Right cardiac atrium (tissue), 5 donors: Measurements from ENCODE around the gene DNAI4. TPM values are rescaled to one million over a fixed set of nuclear protein-coding genes. Genes with fewer than 3 reads are reported as not detected.
"Not testable (repeated sequence)": the region's sequence is repeated elsewhere in the genome, so short reads cannot be mapped to it uniquely, and the experiment has no call there.

Experiments
- ATAC-seq, 2 donors: fragments of 200-7000 bp; cut with Tn5 transposase; one replicate each; pipeline versions ENCODE4 v1.8.0 to v1.9.1; 2020; ENCODE audit warnings: moderate library complexity in 2 of 2, mild to moderate bottlenecking in 1 of 2
- DNase-seq, 3 donors: peaks; one replicate each; pipeline ENCODE4 v3.0.0-alpha.2; 2020
- H3K27ac ChIP-seq: one replicate; pipeline ENCODE4 v1.5.1; 2013; ENCODE audit warnings: mild to moderate bottlenecking, low read length, control low read depth, moderate library complexity
- H3K27me3 ChIP-seq: one replicate; pipeline ENCODE4 v1.6.1; 2013; ENCODE audit not compliant: control insufficient read depth, insufficient read depth
- H3K4me1 ChIP-seq: one replicate; pipeline ENCODE4 v1.6.1; 2013; ENCODE audit warnings: low read length; ENCODE audit not compliant: control insufficient read depth, insufficient read depth
- H3K4me3 ChIP-seq: one replicate; pipeline ENCODE4 v1.5.1; 2013; ENCODE audit warnings: low read length, control low read depth
- H3K9me3 ChIP-seq: one replicate; pipeline ENCODE4 v1.6.1; 2013; ENCODE audit warnings: low read length; ENCODE audit not compliant: control insufficient read depth
- WGBS: extraction: QIAGEN DNeasy Blood & Tissue Kit; methylation state at CpG from one replicate; pipeline ENCODE4 v1.1.7; 2013; 5-methylcytosine and 5-hydroxymethylcytosine counted together
- intact Hi-C, 4 donors: fragments of 100-400 bp; cut with DNase I; formaldehyde crosslinking; loops; one replicate each; pipeline versions ENCODE4 v1.11.0 to v1.14.0; 2022 to 2023
- polyA plus RNA-seq: library from polyadenylated mRNA; stranded (reverse); fragments of 200-250 nt; gene quantifications from one replicate; pipeline ENCODE4 v1.2.3, GENCODE V29; 2013
- total RNA-seq, 4 donors: library from RNA; stranded (reverse); fragmentation: NEBNext Ultra II Directional; extraction: Animal tissue kit (Norgen Biotek cat#: 25700); gene quantifications; one replicate each; pipeline ENCODE4 v1.2.1, GENCODE V29; 2021
- donor health status: healthy with polysubstance abuse.
- donor health status: DM: no; HTN: yes; CAD: no.
- donor health status: DM: no; HTN: no; CAD: no.
- donor health status: DM: no; HTN: yes; CAD: no; lungs with severe emphysema.
- donor health status: DM: yes; HTN: yes; CAD: no.

DNAI4 gene
- total and polyA plus RNA-seq, 5 donors: 1.8 to 27.0 (median 21.3) TPM

DNA sequence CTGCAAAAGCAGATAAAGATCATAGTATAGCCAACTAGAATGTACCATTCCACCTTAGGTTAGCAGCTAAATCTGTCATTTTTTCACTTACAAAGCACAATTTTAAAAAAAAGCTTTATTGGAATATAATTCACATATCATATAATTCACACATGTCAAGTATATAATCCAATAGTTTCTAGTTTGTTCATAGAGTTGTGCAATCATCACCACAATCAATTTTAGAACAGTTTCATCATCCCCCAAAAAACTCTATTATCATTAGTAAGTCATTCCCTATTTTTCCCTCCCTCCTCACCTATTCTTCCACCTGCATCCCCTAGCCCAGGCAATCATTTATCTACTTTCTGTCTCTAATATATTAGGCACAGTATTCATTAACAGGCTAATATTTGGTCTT is 91.5 kb downstream of the DNAI4 start:
- no peaks in the 10 kb centered on the region for H3K27me3 ChIP-seq
- no peak overlapping the region for H3K4me3 ChIP-seq
- no peak for DNase-seq
- H3K4me1 ChIP-seq: no peaks in the 10 kb centered on the region
- no peak overlapping the region for H3K27ac ChIP-seq
- intact Hi-C loops: no loop called here
- H3K9me3 ChIP-seq: no peaks in the 10 kb centered on the region
- ATAC-seq: no peak

- Histone ChIP-seq H3K4me3 (no peak overlapping the region), H3K9me3 (no peaks in the 10 kb centered on the region), H3K27me3 (no peaks in the 10 kb centered on the region), H3K27ac (no peak overlapping the region), H3K4me1 (no peaks in the 10 kb centered on the region)
- no peak for ATAC-seq
- intact Hi-C loops: no loop called here
- 76% methylated on average over 3 of the region's 3 CpGs for WGBS
- no peak for DNase-seq
Measured at GRCh38 chr1:66831529-66832239, 93.0 kb downstream of the DNAI4 start.

DNA sequence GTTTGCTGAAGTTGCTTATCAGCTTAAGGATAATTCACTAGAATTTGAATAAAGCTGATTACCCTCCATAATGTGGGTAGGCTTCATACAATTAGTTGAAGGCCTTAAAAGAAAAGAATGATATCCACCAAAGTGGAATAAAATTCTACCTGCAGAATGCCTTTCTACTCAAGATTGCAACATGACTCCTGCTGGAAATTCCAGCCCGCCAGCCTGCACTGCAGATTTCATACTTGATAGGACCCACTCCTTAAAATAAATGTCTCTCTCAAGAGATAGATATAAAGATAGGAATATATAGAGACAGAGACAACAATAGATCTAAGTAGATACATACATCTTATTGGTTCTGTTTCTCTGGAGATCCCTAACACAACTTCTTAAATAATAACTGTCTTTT is 99.9 kb downstream of the DNAI4 start:
- no peaks in the 10 kb centered on the region for H3K9me3 ChIP-seq
- 94% methylated on average over 1 of the region's 1 CpG for WGBS
- H3K27me3 ChIP-seq: no peaks in the 10 kb centered on the region
- H3K4me1 ChIP-seq: no peaks in the 10 kb centered on the region
- no peak overlapping the region for H3K27ac ChIP-seq
- H3K4me3 ChIP-seq: no peak overlapping the region
- intact Hi-C loops: no loop called here
- DNase-seq (no peak), ATAC-seq (no peak)

GRCh38 chr1:66809736-66810326 is 114.8 kb downstream of the DNAI4 start:
- no peak for DNase-seq
- WGBS: 49% methylated on average over 1 of the region's 1 CpG
- intact Hi-C loops: no loop called here
- Histone ChIP-seq H3K27me3 (no peaks in the 10 kb centered on the region), H3K9me3 (no peaks in the 10 kb centered on the region), H3K4me1 (no peaks in the 10 kb centered on the region), H3K4me3 (no peak overlapping the region), H3K27ac (no peak overlapping the region)
- no peak for ATAC-seq

DNA sequence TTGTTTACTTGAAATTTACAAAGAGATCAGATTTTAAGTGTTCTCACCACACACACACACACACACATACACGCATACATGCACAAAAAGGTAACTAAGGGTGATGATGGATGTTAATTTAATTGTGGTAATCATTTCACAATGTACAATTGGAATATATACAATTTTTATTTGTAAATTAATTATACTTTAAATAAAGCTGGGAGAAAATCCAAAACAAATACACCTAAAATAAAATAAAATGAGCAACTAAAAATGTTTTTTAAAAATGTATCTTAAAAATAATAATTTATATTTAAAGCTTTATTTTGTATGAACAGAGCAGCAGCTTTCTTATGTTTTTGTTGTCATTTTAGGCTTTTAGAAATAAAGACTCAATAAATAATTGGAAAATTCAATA is 115.4 kb downstream of the DNAI4 start:
- ATAC-seq: no peak
- 92% methylated on average over 1 of the region's 1 CpG for WGBS

GRCh38 chr1:66795839-66796238 is 128.8 kb downstream of the DNAI4 start:
- WGBS: 88% methylated on average over 2 of the region's 2 CpGs
- H3K27ac ChIP-seq, H3K27me3 ChIP-seq, intact Hi-C loops, H3K9me3 ChIP-seq, DNase-seq, ATAC-seq, H3K4me1 ChIP-seq, H3K4me3 ChIP-seq: not testable (repeated sequence)

More for the DNA sequence above, 115.4 kb downstream of the DNAI4 start:
- no peak overlapping the region for H3K4me3 ChIP-seq
- no peaks in the 10 kb centered on the region for H3K4me1 ChIP-seq
- intact Hi-C loops: no loop called here
- no peaks in the 10 kb centered on the region for H3K9me3 ChIP-seq
- H3K27me3 ChIP-seq: no peaks in the 10 kb centered on the region
- DNase-seq: no peak
- no peak overlapping the region for H3K27ac ChIP-seq

DNA sequence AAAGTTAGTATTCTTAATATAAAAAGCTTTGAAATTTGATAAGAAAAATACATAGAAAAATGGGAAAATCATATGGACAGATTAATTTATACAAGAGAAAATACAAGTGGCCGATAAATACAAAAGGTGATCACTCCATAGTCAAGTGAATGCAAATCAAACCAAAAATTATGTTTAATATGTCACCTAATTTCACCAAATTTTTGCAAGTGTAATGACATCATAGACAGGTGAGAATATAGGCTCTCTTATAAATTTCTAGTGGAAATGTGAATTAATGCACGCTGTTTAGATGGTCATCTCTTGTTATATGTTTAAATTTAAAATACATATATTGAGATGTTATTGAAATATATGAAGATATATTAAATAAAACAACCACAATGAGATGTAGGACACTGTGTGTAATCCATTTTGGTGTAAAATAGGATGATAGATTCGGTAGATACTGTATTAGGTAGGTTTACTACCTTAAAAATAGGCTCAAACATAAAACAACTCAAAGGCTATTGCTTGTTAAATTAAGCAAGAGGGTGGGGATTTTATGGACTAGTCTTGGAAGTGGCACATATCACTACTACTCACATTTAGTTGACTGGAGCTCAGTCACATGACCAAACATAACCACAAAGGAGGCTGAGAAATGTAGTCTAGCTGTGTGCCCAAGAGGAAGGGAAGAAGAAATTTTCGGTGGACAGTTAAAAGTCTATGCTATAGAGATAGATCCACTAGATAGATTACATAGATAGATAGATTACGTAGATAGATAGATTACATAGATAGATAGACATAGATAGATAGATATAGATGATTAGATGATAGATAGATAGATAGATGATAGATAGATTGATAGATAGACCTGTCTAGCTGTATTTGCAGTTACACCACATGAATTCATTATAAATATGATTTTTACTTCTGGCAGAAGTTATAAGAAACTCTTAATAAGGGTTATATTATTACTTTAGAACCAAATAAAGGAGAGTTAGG is 132.7 kb downstream of the DNAI4 start:
- Histone ChIP-seq H3K27ac (no peak overlapping the region), H3K27me3 (no peaks in the 10 kb centered on the region), H3K4me3 (no peak overlapping the region), H3K9me3 (no peaks in the 10 kb centered on the region), H3K4me1 (no peaks in the 10 kb centered on the region)
- WGBS: 84% methylated on average over 5 of the region's 5 CpGs
- intact Hi-C loops: no loop called here
- ATAC-seq (no peak), DNase-seq (no peak)

DNA sequence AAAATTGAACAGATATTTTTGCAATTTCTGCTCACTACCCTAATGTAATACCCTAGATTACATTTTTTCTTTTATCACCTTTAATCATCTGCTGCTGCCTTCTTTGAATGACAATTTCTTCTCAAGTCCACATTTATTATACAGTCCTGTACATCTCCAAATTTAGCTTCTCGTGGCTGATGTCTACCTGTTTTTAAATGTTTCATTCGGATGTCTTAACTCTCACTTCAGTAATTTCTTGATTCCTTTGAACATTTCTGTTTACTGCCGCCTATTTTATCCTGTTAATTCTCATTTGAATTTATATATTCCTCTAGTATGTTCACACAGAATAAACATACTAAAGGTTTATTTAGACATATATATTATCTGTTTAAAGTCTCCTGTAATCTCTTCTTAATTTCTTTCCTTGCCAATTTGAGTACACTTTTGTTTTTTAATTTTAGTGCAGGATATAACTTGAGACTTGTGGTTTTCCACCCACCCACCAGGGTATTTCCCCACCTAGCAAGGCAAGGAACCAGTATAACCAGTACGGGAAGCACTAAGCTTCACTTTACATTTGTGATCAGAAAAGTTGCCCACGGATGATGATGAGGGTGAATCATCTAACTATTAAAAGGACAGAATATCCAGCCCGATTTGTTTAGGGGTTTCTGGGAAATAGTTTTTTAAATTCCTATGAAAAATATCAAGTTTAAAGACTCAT is 136.3 kb downstream of the DNAI4 start:
- no peak for DNase-seq
- WGBS: 81% methylated on average over 6 of the region's 6 CpGs
- no peaks in the 10 kb centered on the region for H3K9me3 ChIP-seq
- H3K4me3 ChIP-seq: no peak overlapping the region
- no peaks in the 10 kb centered on the region for H3K4me1 ChIP-seq
- no peak for ATAC-seq
- no peaks in the 10 kb centered on the region for H3K27me3 ChIP-seq
- no peak overlapping the region for H3K27ac ChIP-seq
- intact Hi-C loops: no loop called here

- Histone ChIP-seq H3K4me1 (no peaks in the 10 kb centered on the region), H3K4me3 (no peak overlapping the region), H3K9me3 (no peaks in the 10 kb centered on the region), H3K27me3 (no peaks in the 10 kb centered on the region), H3K27ac (no peak overlapping the region)
- intact Hi-C loops: no loop called here
- DNase-seq: no peak
- ATAC-seq: no peak
- WGBS: 84% methylated on average over 4 of the region's 4 CpGs
Measured at GRCh38 chr1:66787641-66788040, 137.0 kb downstream of the DNAI4 start.

GRCh38 chr1:66785800-66786199 is 138.9 kb downstream of the DNAI4 start:
- DNase-seq, H3K9me3 ChIP-seq, H3K4me1 ChIP-seq, H3K27ac ChIP-seq, H3K4me3 ChIP-seq, ATAC-seq, intact Hi-C loops, H3K27me3 ChIP-seq: not testable (repeated sequence)
- 100% methylated on average over 1 of the region's 2 CpGs for WGBS
